ENCODE data around the gene RANBP17. TPM values are rescaled to one million over a fixed set of nuclear protein-coding genes. Genes with fewer than 3 reads are reported as not detected.

Gene RANBP17
- total RNA-seq, 2 experiments from 2014 or later: not detected

- POLR2A ChIA-PET: no interaction called here
- Mint-ChIP-seq H3K36me3 (ENCODE audit: low read depth) (no peaks in the 10 kb centered on the region), H3K9me3 (no peaks in the 10 kb centered on the region)
Measured at GRCh38 chr5:170843870-170844269, 17.9 kb upstream of the RANBP17 start.

GRCh38 chr5:170844651-170845050 lies 17.2 kb upstream of the RANBP17 start:
- Mint-ChIP-seq H3K27ac (no peak overlapping the region), H3K4me3 (no peak overlapping the region), H3K9me3 (no peaks in the 10 kb centered on the region), H3K27me3 (peaks cover 19% of the 10 kb centered on the region), H3K4me1 (ENCODE audit: low read depth) (no peaks in the 10 kb centered on the region), H3K36me3 (ENCODE audit: low read depth) (no peaks in the 10 kb centered on the region)
- DNase-seq: no peak
- ATAC-seq (ENCODE audit: poor library complexity): no peak
- ChIA-PET POLR2A (no interaction called here), CTCF (no interaction called here)
- no peak overlapping the region for H3K4me3 ChIP-seq (ENCODE audit: low read length)
- intact Hi-C loops (cut with DNase I, micrococcal nuclease): no loop called here
- H3K36me3 ChIP-seq (ENCODE audit: insufficient read depth, low read length): no peaks in the 10 kb centered on the region
- peaks cover 0 to 3% of the 10 kb centered on the region in 2 experiments for H3K9me3 ChIP-seq (ENCODE audit: control insufficient read depth in 1 of 2, insufficient read depth in 1 of 2, low read length in 2 of 2)
- no peak for TF ChIP-seq CTCF (IDR thresholded peaks at IDR 0.05)
- no peak overlapping the region for H3K27ac ChIP-seq (ENCODE audit: low read depth in 1 of 2, low read length in 2 of 2)
- no peaks in the 10 kb centered on the region for H3K27me3 ChIP-seq (ENCODE audit: control insufficient read depth in 1 of 2, insufficient read depth in 2 of 2, low read length in 2 of 2)
- no peaks in the 10 kb centered on the region for H3K4me1 ChIP-seq (ENCODE audit: insufficient read depth, low read length)

More at GRCh38 chr5:170843870-170844269, 17.9 kb upstream of the RANBP17 start:
- Histone ChIP-seq H3K36me3 (ENCODE audit: insufficient read depth, low read length) (no peaks in the 10 kb centered on the region), H3K27ac (ENCODE audit: low read depth in 1 of 2, low read length in 2 of 2) (no peak overlapping the region), H3K4me1 (ENCODE audit: insufficient read depth, low read length) (no peaks in the 10 kb centered on the region), H3K4me3 (ENCODE audit: low read length) (no peak overlapping the region), H3K9me3 (ENCODE audit: control insufficient read depth in 1 of 2, insufficient read depth in 1 of 2, low read length in 2 of 2) (peaks cover 0 to 3% of the 10 kb centered on the region in 2 experiments), H3K27me3 (ENCODE audit: control insufficient read depth in 1 of 2, insufficient read depth in 2 of 2, low read length in 2 of 2) (no peaks in the 10 kb centered on the region)
- no peak for TF ChIP-seq CTCF (IDR thresholded peaks at IDR 0.05)
- Mint-ChIP-seq H3K27ac (no peak overlapping the region), H3K27me3 (peaks cover 19% of the 10 kb centered on the region), H3K4me3 (no peak overlapping the region), H3K4me1 (ENCODE audit: low read depth) (no peaks in the 10 kb centered on the region)
- no peak for ATAC-seq (ENCODE audit: poor library complexity)
- CTCF ChIA-PET: no interaction called here
- no peak for DNase-seq
- intact Hi-C loops (cut with DNase I, micrococcal nuclease): no loop called here

- Mint-ChIP-seq H3K9me3 (no peaks in the 10 kb centered on the region), H3K4me3 (no peak overlapping the region), H3K36me3 (ENCODE audit: low read depth) (no peaks in the 10 kb centered on the region), H3K27me3 (peaks cover 19% of the 10 kb centered on the region), H3K4me1 (ENCODE audit: low read depth) (no peaks in the 10 kb centered on the region), H3K27ac (no peak overlapping the region)
- Histone ChIP-seq H3K4me3 (ENCODE audit: low read length) (no peak overlapping the region), H3K4me1 (ENCODE audit: insufficient read depth, low read length) (no peaks in the 10 kb centered on the region), H3K36me3 (ENCODE audit: insufficient read depth, low read length) (no peaks in the 10 kb centered on the region), H3K27me3 (ENCODE audit: control insufficient read depth in 1 of 2, insufficient read depth in 2 of 2, low read length in 2 of 2) (no peaks in the 10 kb centered on the region), H3K9me3 (ENCODE audit: control insufficient read depth in 1 of 2, insufficient read depth in 1 of 2, low read length in 2 of 2) (peaks cover 0 to 3% of the 10 kb centered on the region in 2 experiments), H3K27ac (ENCODE audit: low read depth in 1 of 2, low read length in 2 of 2) (no peak overlapping the region)
- TF ChIP-seq CTCF (IDR thresholded peaks at IDR 0.05): no peak
- ChIA-PET POLR2A (no interaction called here), CTCF (no interaction called here)
- intact Hi-C loops (cut with DNase I, micrococcal nuclease): no loop called here
- ATAC-seq (ENCODE audit: poor library complexity): no peak
- DNase-seq: no peak
Measured at GRCh38 chr5:170846416-170846815, 15.4 kb upstream of the RANBP17 start.

Measured in CD4-positive, alpha-beta T cell (primary cell).